ENCODE measurements around the gene CDT1. TPM values are rescaled to one million over a fixed set of nuclear protein-coding genes. Genes with fewer than 3 reads are reported as not detected.
A peak's percentile ranks its signal among the peaks of the same experiment; 100 is the strongest.

Gene CDT1
- total RNA-seq, 1 experiment from 2014 or later = 39.9 TPM

GRCh38 chr16:88805340-88805715, 1.7 kb downstream of the CDT1 start:
- Histone ChIP-seq H3K9me3 (ENCODE audit: control insufficient read depth, insufficient read depth, low read depth, low read length) (no peaks in the 10 kb centered on the region), H3K4me1 (ENCODE audit: control insufficient read depth, insufficient read depth, low read length) (peaks cover 17% of the 10 kb centered on the region), H3K27me3 (ENCODE audit: control insufficient read depth, insufficient read depth, low read length) (no peaks in the 10 kb centered on the region), H3K4me3 (ENCODE audit: low read depth in 2 of 2, low read length in 2 of 2) (peak overlapping the region in 1 of 2 experiments; percentile 58; a peak in 2 of 4 replicates), H3K36me3 (ENCODE audit: control insufficient read depth, insufficient read depth, low read length) (peaks cover 4% of the 10 kb centered on the region; the same call in 1 of the 2 replicates), H3K27ac (ENCODE audit: low read length) (peak overlapping the region; percentile 81; the same call in 1 of the 2 replicates)
- in situ Hi-C loops (cut with HindIII; ENCODE audit: low pct_unique_long_range_greater_than_20kb, low sequenced_read_pairs) = no loop called here
- DNase-seq (ENCODE audit: low read depth, low spot score) (no peak), ATAC-seq (no peak)
- CTCF ChIA-PET = no interaction called here
- BruUV-seq (replicated peaks) = no TSS peak
- POLR2A ChIA-PET = no interaction called here
- no peak for TF ChIP-seq SIN3A (IDR thresholded peaks at IDR 0.05; ENCODE audit: borderline replicate concordance, insufficient read depth, low read depth, low read length)
- intact Hi-C loops (cut with micrococcal nuclease; ENCODE audit: unreplicated experiment) = no loop called here

DNA sequence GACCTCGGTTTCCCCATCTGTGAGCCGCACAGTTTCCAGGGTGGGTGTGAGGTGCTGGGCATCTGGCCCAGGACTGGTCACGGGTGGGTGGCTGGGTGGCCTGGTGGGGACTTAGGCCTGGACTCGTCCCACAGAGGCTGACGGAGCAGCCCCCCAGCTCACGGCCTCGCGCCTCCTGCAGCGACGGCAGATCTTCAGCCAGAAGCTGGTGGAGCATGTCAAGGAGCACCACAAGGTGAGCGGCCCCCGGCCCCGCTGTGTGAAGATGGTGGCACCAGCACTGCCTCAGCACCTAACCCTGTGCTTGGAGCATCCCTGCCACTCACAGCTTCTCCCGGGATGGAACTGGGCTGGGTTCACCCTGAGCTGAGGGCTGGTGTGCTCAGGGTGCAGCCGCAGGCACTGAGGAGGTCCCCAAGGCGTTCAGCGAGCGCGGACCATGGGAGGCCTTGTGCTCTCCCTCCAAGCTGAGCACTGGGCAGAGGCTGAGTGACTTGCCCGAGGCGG, 2.4 kb downstream of the CDT1 start:
- peaks cover 6% of the 10 kb centered on the region; the same call in 1 of the 2 replicates for H3K36me3 ChIP-seq (ENCODE audit: control insufficient read depth, insufficient read depth, low read length)
- no TSS peak for BruUV-seq (replicated peaks)
- ChIA-PET POLR2A (interaction anchor here (0.6 kb wide), 1 partner anchor 59 kb away, joined by 3 read pairs; no protein-coding TSS in a partner anchor), CTCF (no interaction called here)
- TF ChIP-seq SIN3A (IDR thresholded peaks at IDR 0.05; ENCODE audit: borderline replicate concordance, insufficient read depth, low read depth, low read length) = no peak
- TF ChIP-seq, protein P1, sequence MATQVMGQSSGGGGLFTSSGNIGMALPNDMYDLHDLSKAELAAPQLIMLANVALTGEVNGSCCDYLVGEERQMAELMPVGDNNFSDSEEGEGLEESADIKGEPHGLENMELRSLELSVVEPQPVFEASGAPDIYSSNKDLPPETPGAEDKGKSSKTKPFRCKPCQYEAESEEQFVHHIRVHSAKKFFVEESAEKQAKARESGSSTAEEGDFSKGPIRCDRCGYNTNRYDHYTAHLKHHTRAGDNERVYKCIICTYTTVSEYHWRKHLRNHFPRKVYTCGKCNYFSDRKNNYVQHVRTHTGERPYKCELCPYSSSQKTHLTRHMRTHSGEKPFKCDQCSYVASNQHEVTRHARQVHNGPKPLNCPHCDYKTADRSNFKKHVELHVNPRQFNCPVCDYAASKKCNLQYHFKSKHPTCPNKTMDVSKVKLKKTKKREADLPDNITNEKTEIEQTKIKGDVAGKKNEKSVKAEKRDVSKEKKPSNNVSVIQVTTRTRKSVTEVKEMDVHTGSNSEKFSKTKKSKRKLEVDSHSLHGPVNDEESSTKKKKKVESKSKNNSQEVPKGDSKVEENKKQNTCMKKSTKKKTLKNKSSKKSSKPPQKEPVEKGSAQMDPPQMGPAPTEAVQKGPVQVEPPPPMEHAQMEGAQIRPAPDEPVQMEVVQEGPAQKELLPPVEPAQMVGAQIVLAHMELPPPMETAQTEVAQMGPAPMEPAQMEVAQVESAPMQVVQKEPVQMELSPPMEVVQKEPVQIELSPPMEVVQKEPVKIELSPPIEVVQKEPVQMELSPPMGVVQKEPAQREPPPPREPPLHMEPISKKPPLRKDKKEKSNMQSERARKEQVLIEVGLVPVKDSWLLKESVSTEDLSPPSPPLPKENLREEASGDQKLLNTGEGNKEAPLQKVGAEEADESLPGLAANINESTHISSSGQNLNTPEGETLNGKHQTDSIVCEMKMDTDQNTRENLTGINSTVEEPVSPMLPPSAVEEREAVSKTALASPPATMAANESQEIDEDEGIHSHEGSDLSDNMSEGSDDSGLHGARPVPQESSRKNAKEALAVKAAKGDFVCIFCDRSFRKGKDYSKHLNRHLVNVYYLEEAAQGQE (IDR thresholded peaks at IDR 0.05; ENCODE audit: insufficient read depth in 1 of 2, low read depth in 2 of 2, low read length in 1 of 2) = no peak
- TF ChIP-seq TCF7L2 (IDR thresholded peaks at IDR 0.05; ENCODE audit: low read depth, low read length) = no peak
- no peak for TF ChIP-seq POLR2AphosphoS5 (IDR thresholded peaks at IDR 0.05; ENCODE audit: low read depth, low read length)
- no peak for TF ChIP-seq CTCF (IDR thresholded peaks at IDR 0.05)
- no peaks in the 10 kb centered on the region for H3K27me3 ChIP-seq (ENCODE audit: control insufficient read depth, insufficient read depth, low read length)
- in situ Hi-C loops (cut with HindIII; ENCODE audit: low pct_unique_long_range_greater_than_20kb, low sequenced_read_pairs) = no loop called here
- ATAC-seq (no peak), DNase-seq (ENCODE audit: low read depth, low spot score) (no peak)
- intact Hi-C loops (cut with micrococcal nuclease; ENCODE audit: unreplicated experiment) = no loop called here
- no peak overlapping the region for H3K4me3 ChIP-seq (ENCODE audit: low read depth in 2 of 2, low read length in 2 of 2)
- no peaks in the 10 kb centered on the region for H3K9me3 ChIP-seq (ENCODE audit: control insufficient read depth, insufficient read depth, low read depth, low read length)
- H3K4me1 ChIP-seq (ENCODE audit: control insufficient read depth, insufficient read depth, low read length) = peaks cover 21% of the 10 kb centered on the region
- H3K27ac ChIP-seq (ENCODE audit: low read length) = no peak overlapping the region; the same call in 1 of the 2 replicates

- TF ChIP-seq POLR2AphosphoS5 (IDR thresholded peaks at IDR 0.05; ENCODE audit: low read depth, low read length) (no peak), CTCF (IDR thresholded peaks at IDR 0.05) (no peak), TCF7L2 (IDR thresholded peaks at IDR 0.05; ENCODE audit: low read depth, low read length) (no peak), SIN3A (IDR thresholded peaks at IDR 0.05; ENCODE audit: borderline replicate concordance, insufficient read depth, low read depth, low read length) (no peak)
- TF ChIP-seq, protein P1 (IDR thresholded peaks at IDR 0.05; ENCODE audit: insufficient read depth in 1 of 2, low read depth in 2 of 2, low read length in 1 of 2) = no peak
- DNase-seq (ENCODE audit: low read depth, low spot score) = no peak
- H3K4me3 ChIP-seq (ENCODE audit: low read depth in 2 of 2, low read length in 2 of 2) = no peak overlapping the region
- H3K27ac ChIP-seq (ENCODE audit: low read length) = peak overlapping the region; percentile 17; the same call in 1 of the 2 replicates
- POLR2A ChIA-PET = interaction anchor here (0.6 kb wide), 1 partner anchor 58 kb away, joined by 3 read pairs; no protein-coding TSS in a partner anchor
- peaks cover 21% of the 10 kb centered on the region for H3K4me1 ChIP-seq (ENCODE audit: control insufficient read depth, insufficient read depth, low read length)
- CTCF ChIA-PET = no interaction called here
- peaks cover 7% of the 10 kb centered on the region; the same call in 1 of the 2 replicates for H3K36me3 ChIP-seq (ENCODE audit: control insufficient read depth, insufficient read depth, low read length)
- in situ Hi-C loops (cut with HindIII; ENCODE audit: low pct_unique_long_range_greater_than_20kb, low sequenced_read_pairs) = no loop called here
- intact Hi-C loops (cut with micrococcal nuclease; ENCODE audit: unreplicated experiment) = no loop called here
- H3K27me3 ChIP-seq (ENCODE audit: control insufficient read depth, insufficient read depth, low read length) = no peaks in the 10 kb centered on the region
- no peaks in the 10 kb centered on the region for H3K9me3 ChIP-seq (ENCODE audit: control insufficient read depth, insufficient read depth, low read depth, low read length)
- BruUV-seq (replicated peaks) = no TSS peak
- ATAC-seq = no peak
Measured at GRCh38 chr16:88806491-88807111, 3.0 kb downstream of the CDT1 start.
